HL-60 (cell line): Measurements from ENCODE around the gene MYH9.

Experiments used
- TF ChIP-seq, protein P1 (sequence below): IDR thresholded peaks from one replicate; pipeline ENCODE4 v1.5.1; 2011; ENCODE audit warnings: low read length, control low read depth, inconsistent platforms; ENCODE audit not compliant: insufficient read depth
- TF ChIP-seq, protein P2 (sequence below): IDR thresholded peaks from 2 replicates; pipeline ENCODE4 v1.6.1; 2012; ENCODE audit warnings: low read depth; ENCODE audit not compliant: insufficient replicate concordance

DNA sequence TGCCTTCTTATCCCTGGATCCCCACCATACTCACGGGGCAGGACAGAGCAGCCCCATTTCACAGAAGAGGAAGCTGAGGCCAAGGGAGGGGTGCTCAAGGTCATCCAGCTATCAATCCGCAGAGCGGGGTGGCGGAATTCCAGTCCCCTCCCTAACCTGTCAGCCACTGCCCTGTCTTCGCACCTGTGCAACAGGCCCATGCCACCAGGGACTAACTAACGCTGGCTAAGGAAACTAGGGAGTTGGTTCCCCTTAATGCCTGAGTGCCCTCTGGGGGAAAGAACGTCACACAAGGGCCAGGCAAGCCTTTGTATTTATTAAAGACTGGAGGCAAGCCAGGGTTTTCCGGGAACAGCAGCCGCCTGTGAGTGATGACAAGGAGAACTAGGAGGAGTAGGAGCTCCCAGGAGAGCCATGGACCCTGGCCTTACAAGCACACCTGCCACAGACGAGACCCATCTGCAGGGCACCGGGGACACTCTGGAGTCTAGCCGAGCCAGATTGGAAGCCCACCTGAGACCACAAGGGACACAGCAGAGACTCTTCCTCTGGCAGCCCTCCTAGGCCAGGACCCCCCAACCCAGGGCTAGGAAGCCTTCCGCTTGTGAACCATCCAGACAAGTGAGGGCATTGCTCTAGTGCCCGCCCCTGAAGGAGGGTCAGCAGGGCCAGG is 64.4 kb downstream of the MYH9 start:
- TF ChIP-seq, protein P1, sequence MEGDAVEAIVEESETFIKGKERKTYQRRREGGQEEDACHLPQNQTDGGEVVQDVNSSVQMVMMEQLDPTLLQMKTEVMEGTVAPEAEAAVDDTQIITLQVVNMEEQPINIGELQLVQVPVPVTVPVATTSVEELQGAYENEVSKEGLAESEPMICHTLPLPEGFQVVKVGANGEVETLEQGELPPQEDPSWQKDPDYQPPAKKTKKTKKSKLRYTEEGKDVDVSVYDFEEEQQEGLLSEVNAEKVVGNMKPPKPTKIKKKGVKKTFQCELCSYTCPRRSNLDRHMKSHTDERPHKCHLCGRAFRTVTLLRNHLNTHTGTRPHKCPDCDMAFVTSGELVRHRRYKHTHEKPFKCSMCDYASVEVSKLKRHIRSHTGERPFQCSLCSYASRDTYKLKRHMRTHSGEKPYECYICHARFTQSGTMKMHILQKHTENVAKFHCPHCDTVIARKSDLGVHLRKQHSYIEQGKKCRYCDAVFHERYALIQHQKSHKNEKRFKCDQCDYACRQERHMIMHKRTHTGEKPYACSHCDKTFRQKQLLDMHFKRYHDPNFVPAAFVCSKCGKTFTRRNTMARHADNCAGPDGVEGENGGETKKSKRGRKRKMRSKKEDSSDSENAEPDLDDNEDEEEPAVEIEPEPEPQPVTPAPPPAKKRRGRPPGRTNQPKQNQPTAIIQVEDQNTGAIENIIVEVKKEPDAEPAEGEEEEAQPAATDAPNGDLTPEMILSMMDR: no peak
- TF ChIP-seq, protein P2, sequence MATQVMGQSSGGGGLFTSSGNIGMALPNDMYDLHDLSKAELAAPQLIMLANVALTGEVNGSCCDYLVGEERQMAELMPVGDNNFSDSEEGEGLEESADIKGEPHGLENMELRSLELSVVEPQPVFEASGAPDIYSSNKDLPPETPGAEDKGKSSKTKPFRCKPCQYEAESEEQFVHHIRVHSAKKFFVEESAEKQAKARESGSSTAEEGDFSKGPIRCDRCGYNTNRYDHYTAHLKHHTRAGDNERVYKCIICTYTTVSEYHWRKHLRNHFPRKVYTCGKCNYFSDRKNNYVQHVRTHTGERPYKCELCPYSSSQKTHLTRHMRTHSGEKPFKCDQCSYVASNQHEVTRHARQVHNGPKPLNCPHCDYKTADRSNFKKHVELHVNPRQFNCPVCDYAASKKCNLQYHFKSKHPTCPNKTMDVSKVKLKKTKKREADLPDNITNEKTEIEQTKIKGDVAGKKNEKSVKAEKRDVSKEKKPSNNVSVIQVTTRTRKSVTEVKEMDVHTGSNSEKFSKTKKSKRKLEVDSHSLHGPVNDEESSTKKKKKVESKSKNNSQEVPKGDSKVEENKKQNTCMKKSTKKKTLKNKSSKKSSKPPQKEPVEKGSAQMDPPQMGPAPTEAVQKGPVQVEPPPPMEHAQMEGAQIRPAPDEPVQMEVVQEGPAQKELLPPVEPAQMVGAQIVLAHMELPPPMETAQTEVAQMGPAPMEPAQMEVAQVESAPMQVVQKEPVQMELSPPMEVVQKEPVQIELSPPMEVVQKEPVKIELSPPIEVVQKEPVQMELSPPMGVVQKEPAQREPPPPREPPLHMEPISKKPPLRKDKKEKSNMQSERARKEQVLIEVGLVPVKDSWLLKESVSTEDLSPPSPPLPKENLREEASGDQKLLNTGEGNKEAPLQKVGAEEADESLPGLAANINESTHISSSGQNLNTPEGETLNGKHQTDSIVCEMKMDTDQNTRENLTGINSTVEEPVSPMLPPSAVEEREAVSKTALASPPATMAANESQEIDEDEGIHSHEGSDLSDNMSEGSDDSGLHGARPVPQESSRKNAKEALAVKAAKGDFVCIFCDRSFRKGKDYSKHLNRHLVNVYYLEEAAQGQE: no peak
